ENCODE measurements around the gene NFYB.
"Not testable (repeated sequence)": the region's sequence is repeated elsewhere in the genome, so short reads cannot be mapped to it uniquely, and the experiment has no call there.

The NFYB gene

GRCh38 chr12:104114834-104115586, 23.0 kb downstream of the NFYB start:
- not testable (repeated sequence) for DNase-seq (ENCODE audit: low spot score)

GRCh38 chr12:104109446-104110271, 28.4 kb downstream of the NFYB start:
- DNase-seq (ENCODE audit: low spot score), result no peak

- peak; percentile 79 for DNase-seq (ENCODE audit: low spot score)
Observed at GRCh38 chr12:104108755-104109445, 29.1 kb downstream of the NFYB start.

- no peak for DNase-seq (ENCODE audit: low spot score)
Observed at GRCh38 chr12:104106965-104107364, 31.0 kb downstream of the NFYB start.

GRCh38 chr12:104105461-104105860, 32.5 kb downstream of the NFYB start:
- no peak for DNase-seq (ENCODE audit: low spot score)

GRCh38 chr12:104097954-104098353, 40.1 kb downstream of the NFYB start:
- no peak for DNase-seq (ENCODE audit: low spot score)

- DNase-seq (ENCODE audit: low spot score), result no peak
Observed at GRCh38 chr12:104095289-104095688, 42.7 kb downstream of the NFYB start.

GRCh38 chr12:104094284-104094683, 43.7 kb downstream of the NFYB start:
- no peak for DNase-seq (ENCODE audit: low spot score)

- no peak for DNase-seq (ENCODE audit: low spot score)
Observed at GRCh38 chr12:104091136-104091535, 46.9 kb downstream of the NFYB start.

GRCh38 chr12:104090685-104091084, 47.3 kb downstream of the NFYB start:
- DNase-seq (ENCODE audit: low spot score), result no peak

GRCh38 chr12:104083769-104084475, 54.1 kb downstream of the NFYB start:
- no peak for DNase-seq (ENCODE audit: low spot score)

GRCh38 chr12:104080764-104081163, 57.2 kb downstream of the NFYB start:
- no peak for DNase-seq (ENCODE audit: low spot score)

- no peak for DNase-seq (ENCODE audit: low spot score)
Observed at GRCh38 chr12:104079024-104079423, 59.0 kb downstream of the NFYB start.

GRCh38 chr12:104073699-104074098, 64.3 kb downstream of the NFYB start:
- no peak for DNase-seq (ENCODE audit: low spot score)

GRCh38 chr12:104072099-104072498, 65.9 kb downstream of the NFYB start:
- DNase-seq (ENCODE audit: low spot score), result no peak

Data from AG08395 (cell line).